GM21619 (cell line): ENCODE measurements around the gene TCP11.

ENCODE experiments used
- ATAC-seq: cut with Tn5 transposase; IDR thresholded peaks from one replicate; pipeline ENCODE4 v1.9.1; 2021; ENCODE audit not compliant: unreplicated experiment

TCP11 gene

DNA sequence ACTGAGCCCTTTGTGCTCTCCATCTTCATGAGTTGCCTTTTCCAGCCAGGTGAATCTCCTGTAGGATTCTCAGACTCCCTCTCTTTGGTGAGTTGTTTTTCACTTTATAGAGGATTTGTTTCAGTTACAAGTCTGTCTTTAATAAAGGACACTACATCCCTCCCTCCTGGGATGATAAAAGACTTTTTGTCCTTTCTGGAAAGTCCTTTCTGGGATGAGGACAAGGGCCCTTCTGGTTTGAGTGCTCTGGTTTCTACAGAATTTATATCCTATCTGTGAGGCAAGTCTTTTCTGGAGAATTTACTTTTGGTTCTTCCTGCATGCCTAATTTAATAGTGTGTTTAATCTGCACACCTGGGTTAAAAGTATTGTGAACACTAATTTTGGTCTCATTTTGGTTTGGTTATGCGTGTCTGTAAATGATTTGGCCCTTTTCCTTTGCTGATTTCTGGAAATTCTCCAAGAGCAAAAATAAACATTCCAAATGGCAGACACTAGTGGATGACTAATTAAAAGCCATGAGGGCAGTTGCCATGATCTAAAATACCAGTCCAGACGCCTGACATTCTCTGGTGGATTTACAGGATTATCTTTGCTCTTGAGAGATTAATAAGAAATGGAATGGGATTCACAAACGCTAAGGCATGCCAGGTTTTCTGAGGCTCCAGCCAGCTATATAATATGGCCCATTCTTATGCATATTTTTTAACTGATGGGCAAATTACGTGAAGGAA is 44.8 kb downstream of the TCP11 start:
- no peak for ATAC-seq

DNA sequence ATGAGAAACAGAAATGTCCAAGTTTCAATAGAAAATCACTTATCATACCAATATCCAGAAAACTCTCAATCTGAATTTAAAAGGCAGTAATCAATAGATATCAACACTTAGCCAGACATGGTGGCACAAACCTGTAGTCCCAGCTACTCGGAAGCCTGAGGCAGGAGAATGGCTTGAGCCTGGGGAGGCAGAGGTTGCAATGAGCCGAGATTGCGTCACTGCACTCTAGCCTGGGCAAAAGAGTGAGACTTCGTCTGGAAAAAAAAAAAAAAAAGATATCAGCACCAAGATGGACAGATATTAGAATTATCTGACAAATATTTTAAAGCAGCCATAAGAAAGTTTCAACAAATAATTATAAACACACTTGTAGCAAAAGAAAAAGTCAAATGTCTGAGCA is 47.0 kb downstream of the TCP11 start:
- no peak for ATAC-seq

DNA sequence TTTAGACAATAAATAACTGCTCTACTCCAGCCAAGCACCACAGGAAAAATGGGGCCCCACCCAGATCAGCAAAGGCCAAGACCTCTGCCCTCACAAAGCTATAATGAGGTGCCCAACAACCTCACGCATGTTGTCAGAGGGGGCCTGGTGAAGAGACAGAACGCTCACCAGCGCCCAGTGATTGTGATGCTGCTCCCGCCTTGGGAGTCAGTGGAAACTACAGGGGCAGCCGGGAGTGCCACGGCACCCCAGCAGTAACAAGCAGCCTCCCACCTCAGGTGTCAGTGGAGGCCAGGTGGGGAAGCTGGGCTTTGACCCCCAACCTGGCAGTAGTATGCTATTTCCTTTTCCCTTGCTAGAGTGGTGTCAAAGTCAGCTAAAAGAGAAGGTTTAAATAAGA is 47.4 kb downstream of the TCP11 start:
- no peak for ATAC-seq

DNA sequence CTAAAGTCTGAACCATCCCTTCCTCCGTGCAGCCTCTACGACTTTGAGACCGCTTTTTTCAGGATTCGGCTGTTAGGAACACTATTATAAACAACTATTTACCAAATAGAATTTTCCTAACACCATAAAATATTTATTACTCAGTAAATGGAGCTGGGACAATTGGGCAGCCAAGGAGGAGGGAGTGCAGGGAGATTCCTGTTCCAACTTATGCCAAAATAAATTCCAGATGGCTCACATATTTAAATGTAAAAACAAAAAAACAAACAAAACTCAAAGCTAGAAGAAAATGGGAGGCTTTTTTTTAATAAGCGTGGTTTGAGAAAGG is 48.1 kb downstream of the TCP11 start:
- no peak for ATAC-seq

DNA sequence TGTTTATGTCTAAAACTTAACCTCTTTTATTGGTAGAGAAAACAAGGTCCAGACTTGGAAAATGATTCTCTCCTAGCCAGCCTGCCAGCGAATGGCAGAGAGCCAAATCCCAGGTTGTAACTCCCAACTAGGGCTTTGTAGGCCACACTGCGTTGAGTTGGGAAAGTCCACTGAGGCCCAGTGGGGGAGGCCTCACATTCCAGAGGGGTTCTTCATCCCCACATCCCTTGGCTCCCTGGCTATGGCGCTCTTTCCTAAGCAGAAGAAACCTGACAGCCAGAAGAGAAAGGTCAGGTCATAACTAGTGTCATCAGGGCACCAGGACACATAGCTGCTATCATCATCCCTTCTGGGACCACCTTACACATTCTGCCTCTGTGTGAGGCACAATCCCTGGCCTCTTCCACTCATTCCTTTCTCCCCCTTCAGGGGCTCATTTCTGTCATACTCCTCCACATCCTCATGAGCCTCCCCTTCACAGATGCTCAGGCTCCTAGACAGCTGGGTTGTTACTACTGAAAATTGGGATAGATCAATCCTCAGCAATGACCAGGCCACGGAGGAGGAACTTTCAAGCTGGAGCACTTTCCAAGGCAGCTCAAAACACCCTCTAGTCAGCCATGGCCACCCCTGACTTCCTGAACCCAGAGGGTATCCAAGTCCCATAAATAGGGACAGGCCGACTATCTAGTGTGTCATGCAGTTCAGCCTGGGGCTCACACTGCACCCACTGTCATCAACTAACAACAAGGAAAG is 48.6 kb downstream of the TCP11 start:
- no peak for ATAC-seq

DNA sequence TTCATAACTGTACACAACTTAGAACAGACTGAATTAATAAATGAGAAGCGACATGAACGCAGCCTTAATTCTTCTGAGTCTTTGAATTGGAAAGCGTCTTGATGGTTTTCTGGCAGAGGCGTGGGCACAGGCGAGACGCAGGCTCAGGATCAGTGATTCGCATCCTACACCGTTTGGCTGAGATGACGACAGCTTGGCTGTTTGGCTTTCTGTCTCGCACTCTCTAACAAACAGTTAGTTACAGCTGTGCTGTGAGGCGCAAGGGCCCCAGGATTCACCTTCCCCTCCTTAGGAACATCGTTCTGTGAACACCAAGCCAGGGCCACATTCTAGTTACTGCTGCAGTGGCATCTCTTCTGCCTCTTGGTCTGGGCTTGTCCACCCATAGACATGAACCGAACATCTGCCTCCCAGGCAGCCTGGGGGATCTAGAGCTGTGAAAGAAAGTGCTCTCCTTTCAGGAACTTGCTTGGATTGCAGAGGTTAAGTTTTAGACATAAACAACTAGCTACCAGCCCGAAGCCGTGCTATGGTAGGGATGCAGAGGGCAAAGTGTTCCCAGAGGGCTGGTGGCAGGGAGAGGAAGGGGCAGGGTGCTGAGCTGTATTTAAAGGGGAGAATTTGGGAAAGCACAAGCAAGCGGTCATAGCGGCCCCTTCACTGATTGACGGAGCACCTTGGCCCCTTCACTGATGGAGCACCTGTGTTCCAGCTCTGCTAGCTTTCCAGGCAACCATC is 49.6 kb downstream of the TCP11 start:
- no peak for ATAC-seq

DNA sequence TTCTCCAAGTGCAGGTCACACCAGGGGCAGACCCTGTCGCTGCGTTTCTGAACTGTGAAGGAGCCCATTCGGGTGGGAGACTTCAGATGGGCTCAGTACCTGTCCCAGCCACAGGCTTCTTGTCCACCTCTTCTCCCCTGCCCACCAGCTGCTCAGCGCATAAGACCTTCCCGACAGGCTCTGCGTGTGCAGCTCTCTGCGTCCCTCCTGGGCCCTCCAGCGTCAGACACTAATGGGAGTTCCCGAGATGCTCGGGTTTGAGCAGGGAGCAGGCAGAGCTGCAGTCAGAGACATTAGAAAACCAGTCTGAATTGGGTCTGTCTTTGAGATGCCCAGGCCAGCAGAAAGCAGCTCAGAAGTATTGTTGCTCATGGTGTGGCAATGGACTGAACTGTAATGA is 50.4 kb downstream of the TCP11 start:
- ATAC-seq = no peak

DNA sequence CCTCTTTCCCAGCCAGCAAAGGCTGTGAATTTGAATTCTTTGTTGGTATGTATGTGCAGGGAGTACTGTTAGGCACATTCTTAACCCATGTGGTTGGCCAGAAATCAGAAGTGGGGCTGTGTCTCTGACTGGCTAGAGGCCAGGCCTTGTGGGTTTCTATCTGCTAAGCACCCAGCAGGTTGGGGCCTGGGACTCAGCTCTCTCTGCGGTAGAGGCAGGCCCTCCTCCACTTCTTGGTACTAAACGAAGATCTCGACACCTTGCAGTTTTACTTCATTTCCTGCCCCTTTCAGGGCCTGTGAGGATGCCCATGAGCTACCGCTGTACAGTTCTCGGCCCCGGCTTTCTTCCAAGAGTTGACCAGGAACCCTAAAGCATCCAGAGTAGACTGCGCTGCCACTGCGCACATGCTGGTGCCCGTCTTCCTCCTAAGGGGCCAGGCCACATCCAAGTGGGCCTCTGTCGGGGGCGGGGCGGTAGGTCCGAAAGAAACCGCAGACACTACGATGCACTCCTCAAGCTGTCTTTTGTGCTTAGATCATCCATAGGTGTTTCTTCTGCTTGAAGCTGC is 51.1 kb downstream of the TCP11 start:
- ATAC-seq = no peak

DNA sequence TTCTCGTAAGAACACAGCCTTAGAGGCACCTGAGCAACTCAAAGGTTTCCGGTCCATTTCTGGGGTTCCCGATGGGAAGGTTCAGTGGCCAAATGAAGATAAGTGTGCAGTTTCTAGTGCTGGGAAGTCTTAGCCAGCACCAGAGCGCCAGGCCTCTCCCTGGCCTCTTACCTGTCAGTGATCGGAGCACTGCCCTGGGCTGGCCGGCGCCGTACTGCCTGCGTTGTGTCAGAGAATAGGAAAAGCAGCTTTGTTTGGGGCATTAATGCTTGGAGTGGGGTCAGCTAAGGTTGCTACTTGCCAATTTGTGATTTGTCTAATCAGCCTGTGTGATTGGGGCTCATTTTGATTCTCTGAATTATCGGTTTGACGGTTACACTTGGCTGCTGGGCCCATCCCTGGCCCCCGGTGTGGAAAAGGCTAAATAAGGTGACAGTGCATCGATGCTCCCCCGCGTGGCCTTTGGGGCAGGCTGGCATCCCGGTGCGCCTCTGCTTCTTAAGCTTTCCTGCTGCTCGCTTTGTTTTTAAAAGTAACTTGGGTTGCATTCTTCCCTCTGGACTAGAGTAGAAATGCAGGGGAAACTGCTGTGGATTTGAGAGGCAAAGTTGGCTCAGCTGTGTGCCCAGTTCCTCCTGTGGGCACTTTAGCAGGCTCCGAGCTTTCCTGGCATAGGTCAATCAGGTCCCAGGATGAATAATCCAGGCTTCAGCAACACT is 51.8 kb downstream of the TCP11 start:
- ATAC-seq = no peak

DNA sequence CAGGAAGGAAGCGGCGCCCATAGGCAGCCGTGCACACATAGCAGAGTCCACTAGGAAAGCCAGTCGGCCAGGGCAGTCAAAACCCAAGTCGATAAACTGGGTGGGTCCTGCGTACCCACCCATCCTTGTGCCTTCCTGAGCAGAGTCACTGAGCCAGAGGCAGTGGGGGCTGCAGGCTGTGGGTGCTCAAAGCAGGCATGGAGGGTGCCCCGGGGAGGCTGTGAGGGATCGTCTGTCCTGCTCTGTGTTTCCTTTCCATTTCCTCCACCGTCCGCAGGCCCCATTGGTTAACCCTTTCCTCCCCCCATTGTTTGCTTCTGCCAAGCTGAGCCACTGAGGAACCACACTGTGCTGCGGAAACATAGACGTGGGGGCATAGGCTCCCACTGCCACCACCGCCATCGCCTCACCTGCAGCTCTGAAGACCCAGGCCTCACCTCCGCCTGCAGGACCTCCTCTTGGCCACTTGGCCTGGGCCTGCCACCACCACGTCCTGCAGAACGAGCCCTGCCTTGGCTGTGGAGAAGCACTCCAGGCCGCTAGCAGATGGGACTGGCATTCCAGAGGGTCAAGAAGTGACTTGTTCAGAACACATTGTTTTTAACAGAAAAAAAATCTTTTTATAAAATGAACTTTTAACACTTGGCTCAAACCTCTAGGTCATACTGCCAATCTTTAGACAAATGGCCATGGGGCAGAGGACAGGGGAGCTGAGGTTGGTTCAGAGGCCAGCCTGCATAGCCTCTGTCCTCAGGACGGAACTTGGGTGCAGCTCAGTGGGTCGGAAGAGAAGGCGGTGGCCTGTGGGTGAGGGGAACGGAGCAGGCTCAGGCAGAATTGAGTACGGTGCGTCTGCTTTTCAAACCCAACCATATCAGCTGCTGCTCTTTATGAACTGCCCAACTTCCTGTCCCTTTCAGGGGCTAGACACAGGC is 52.6 kb downstream of the TCP11 start:
- no peak for ATAC-seq

DNA sequence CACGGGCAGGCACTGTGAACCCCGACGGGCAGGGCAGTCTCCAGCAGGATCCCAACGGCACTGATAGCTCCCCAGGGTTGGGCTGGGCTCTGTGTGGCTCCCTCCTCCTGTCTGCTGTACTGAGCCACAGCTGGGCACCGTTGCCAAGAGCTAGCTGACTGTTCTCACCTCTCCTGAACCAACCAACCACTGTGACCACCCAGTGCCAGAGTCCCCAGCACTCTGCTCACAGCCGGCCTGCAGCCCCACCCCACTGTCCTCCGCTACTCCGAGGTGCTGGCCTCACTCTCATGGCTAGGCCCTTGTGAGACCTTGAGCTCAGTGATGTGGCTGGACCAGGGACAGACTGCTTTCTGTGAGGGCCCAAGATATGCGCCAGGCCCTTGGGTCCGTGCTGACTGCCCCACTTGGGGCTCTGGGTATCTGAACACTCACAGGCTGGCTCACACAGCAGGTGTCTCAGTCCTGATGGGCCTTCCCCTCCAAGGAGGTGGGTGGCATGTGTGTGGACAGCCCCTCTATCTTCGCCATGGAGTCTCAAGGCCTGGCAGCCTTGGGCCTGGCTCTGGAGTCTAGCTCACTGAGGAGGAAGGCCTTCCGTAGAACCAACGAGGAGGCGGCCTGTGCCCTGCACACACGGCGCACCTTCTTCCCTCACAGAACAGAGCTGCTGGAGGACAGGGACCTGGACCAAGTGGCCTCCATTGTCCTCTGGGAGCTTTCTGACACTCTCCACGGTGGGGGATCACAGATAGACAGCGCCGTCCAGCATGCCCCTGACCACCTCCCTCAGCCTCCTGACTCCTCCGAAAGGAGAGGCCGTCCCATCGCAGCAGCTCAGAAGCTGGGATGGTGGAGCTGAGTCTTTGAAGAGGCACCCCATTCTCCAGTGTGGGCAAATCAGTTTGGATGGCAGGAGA is 53.5 kb downstream of the TCP11 start:
- no peak for ATAC-seq

DNA sequence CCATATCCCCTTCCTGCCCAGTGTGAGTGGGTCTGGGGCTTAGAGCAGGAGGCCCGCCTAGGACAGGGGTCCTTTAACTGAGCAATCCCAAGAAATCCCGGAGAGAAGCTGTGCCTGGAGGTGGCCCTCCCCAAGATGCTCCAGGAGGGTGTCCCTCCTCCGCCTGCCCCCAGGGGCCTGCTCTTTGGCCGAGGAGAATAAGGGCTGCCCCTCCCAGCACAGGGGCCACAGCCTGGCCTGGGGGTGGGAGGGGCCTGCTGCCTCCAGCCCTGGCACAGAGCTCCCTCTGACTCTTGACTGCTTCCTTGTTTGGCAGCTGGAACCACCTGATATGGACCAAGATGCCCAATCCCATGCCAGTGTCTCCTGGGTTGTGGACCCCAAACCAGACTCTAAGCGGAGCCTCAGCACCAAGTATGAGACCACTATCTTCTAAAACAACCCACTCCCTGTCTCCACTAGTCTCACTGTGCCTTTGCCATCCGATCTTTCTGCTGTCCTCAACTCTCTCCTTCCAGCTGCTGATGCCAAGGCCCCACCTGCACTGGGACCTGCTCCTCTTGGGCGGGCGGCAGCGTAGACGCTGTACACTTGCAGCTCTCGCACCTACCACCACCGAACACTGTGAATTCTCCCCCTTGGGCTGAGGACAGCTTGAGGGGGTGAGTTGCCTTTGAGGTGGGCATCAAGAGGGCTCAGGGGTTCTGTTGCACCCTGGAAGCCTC is 54.3 kb downstream of the TCP11 start:
- no peak for ATAC-seq

DNA sequence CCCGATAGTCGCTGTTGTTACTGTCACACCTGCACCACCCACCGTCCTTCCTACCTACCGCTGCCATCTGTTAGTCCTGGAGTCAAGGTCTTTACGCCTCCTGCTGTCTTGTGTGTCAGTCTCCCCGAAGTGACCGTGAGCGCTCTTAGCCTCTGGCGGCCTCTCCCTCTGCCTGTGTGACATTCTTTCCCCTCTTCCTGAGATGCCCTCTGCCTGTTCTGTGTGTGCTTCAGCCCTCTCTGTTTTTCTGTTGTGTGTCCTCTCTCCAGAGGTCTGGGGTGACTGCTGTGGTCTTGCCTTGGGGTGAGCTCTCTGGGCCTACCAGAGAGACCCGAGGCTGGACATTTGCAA is 54.9 kb downstream of the TCP11 start:
- no peak for ATAC-seq

DNA sequence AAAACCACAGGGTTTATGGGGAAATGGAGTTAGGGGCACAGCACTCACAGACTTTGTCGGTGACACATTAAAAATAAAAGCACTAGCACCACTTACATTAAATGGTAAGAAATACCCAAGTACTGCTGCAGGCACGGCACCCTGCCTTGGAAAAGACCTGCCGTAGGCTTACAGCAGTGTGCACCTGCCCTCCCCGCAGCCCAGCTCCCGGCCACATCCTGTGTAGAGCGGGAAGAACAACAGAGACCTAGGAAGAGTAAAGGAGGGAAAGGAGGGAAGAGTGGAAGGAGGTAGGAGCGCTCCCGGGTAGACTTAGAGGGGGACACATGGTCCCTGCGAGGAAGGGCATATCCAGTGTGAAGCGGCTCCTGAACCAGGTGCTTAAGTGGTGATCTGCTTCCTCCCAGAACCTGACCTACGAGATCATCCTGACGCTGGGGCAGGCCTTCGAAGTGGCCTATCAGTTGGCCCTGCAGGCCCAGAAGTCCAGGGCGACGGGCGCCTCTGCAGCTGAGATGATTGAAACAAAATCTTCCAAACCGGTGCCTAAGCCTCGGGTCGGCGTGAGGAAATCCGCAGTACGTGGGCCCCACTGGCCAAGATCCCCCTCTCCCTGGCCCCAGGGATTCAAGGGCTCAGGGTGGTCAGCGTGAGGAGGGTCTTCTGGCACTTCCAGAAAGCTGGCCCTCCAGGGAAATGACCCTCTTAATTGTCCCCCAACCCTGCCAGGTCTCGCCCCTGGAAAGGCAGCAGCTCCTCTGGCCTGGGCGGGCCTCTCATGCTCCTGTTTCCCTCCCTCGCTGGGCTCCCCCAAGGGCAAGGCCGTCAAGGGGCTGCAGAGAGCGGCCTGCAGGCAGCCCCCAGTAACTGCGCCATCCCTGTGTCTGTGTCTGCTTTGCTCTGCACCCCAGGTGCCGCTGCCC is 55.5 kb downstream of the TCP11 start:
- no peak for ATAC-seq

DNA sequence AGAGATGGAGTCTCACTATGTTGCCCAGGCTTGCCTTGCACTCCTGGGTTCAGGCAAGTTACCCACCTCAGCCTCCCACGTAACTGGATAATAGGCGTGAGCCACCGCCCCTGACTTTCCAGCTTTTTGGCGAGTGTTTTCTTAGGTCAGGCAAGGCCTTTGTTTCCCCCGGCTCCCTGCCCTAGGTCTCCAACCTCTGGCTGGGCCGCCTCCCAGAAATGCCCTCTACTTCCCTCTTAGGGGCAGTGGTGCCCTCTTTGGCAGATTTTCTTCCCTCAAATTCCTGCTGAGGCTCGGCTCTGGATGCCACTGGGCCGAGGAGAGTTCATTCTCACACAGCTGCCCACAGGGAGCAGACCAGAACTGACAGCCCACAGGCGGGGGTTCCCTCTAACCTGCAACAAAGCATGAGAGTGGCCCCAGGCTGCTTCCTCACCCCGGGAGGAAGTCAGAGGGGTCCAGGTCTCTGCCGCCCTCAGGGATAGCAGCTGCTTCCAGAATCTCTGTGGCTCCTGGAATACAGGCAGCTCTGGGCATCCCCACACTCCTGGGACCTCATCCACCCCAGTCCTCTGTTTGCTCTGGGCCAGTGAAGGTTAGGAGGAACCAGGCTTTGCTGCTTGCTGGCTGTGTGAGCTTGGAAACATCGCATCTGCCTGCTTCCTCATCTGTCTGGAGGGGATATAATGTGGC is 56.5 kb downstream of the TCP11 start:
- ATAC-seq = no peak

DNA sequence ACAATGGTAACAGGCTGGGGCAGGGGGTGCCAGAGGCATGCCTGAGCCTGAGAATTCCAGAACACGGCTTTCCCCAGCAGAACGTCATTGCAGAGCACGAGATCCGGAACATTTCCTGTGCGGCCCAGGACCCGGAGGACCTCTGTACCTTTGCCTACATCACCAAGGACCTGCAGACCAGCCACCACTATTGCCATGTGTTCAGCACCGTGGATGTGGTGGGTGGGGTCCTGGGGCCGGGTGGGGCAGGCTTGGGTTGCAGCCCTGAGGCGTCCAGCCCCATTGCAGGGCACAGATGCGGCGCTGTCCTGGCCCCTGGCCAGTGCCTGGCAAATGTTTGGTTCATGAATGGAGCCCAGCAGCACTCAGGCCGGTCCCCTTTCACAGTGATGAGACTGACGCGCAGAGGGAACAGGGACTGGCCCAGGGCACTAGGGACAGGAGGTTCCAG is 57.1 kb downstream of the TCP11 start:
- no peak for ATAC-seq

DNA sequence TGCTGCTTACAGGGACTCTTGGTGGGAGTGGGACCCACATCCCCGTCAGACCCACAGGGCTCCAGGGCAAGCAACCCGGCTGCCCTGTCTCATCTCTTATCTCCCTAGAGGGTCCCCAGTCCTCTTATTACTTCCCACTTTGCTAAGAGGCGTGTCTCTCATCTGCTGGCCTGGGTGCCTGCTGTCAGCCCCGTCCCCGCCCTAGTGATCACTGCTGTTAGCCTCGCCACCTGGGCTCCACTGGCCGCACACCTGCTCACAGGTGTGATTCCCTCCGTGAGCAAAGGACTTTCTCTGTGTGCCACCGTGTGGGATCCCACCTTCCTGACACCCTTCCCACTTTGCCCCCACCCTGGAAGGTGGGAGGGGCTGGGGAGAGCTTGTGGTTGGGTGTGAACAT is 57.6 kb downstream of the TCP11 start:
- ATAC-seq = no peak
